HL-60 (cell line): ENCODE data around the gene SOX6.

Experiments
- CTCF ChIP-seq: IDR thresholded peaks from one replicate; pipeline ENCODE4 v1.5.1; 2011; ENCODE audit warnings: low read length, control low read depth, inconsistent platforms; ENCODE audit not compliant: insufficient read depth
- POLR2AphosphoS5 ChIP-seq: IDR thresholded peaks from 2 replicates; pipeline ENCODE4 v1.6.1; 2012; ENCODE audit warnings: low read depth
- TF ChIP-seq, protein P1 (sequence below): IDR thresholded peaks from 2 replicates; pipeline ENCODE4 v1.6.1; 2012; ENCODE audit warnings: low read depth; ENCODE audit not compliant: insufficient replicate concordance

- TF ChIP-seq CTCF (no peak), POLR2AphosphoS5 (no peak)
- TF ChIP-seq, protein P1, sequence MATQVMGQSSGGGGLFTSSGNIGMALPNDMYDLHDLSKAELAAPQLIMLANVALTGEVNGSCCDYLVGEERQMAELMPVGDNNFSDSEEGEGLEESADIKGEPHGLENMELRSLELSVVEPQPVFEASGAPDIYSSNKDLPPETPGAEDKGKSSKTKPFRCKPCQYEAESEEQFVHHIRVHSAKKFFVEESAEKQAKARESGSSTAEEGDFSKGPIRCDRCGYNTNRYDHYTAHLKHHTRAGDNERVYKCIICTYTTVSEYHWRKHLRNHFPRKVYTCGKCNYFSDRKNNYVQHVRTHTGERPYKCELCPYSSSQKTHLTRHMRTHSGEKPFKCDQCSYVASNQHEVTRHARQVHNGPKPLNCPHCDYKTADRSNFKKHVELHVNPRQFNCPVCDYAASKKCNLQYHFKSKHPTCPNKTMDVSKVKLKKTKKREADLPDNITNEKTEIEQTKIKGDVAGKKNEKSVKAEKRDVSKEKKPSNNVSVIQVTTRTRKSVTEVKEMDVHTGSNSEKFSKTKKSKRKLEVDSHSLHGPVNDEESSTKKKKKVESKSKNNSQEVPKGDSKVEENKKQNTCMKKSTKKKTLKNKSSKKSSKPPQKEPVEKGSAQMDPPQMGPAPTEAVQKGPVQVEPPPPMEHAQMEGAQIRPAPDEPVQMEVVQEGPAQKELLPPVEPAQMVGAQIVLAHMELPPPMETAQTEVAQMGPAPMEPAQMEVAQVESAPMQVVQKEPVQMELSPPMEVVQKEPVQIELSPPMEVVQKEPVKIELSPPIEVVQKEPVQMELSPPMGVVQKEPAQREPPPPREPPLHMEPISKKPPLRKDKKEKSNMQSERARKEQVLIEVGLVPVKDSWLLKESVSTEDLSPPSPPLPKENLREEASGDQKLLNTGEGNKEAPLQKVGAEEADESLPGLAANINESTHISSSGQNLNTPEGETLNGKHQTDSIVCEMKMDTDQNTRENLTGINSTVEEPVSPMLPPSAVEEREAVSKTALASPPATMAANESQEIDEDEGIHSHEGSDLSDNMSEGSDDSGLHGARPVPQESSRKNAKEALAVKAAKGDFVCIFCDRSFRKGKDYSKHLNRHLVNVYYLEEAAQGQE: no peak
Measured at GRCh38 chr11:16041207-16041606, 315.1 kb downstream of the SOX6 start.
